ENCODE data around the gene GNB4. TPM values are rescaled to one million over a fixed set of nuclear protein-coding genes. Genes with fewer than 3 reads are reported as not detected.

Gene GNB4
- total and polyA plus RNA-seq, 4 donors: 6.3 to 56.2 (median 25.8) TPM

GRCh38 chr3:179474480-179474879 lies 23.2 kb upstream of the GNB4 start:
- no peak overlapping the region for H3K27ac ChIP-seq (ENCODE audit: low read depth in 1 of 2, low read length in 1 of 2)
- H3K4me3 ChIP-seq: no peak overlapping the region
- H3K9me3 ChIP-seq (ENCODE audit: control insufficient read depth in 4 of 4, insufficient read depth in 3 of 4, low read length in 3 of 4): no peaks in the 10 kb centered on the region
- TF ChIP-seq CTCF (IDR thresholded peaks at IDR 0.05; ENCODE audit: control extremely low read depth, extremely low read depth): no peak
- peaks cover 0 to 5% (median 0%) of the 10 kb centered on the region in 5 donors for H3K4me1 ChIP-seq (ENCODE audit: control insufficient read depth in 5 of 5, insufficient read depth in 5 of 5, low read length in 5 of 5)
- H3K9ac ChIP-seq (ENCODE audit: insufficient read depth in 1 of 2, low read length in 2 of 2): no peak overlapping the region
- no peaks in the 10 kb centered on the region for H3K27me3 ChIP-seq (ENCODE audit: control insufficient read depth in 3 of 3, insufficient read depth in 3 of 3, low read length in 2 of 3)
- DNase-seq: no peak
- no peaks in the 10 kb centered on the region for H3K36me3 ChIP-seq (ENCODE audit: control insufficient read depth in 4 of 4, insufficient read depth in 4 of 4, low read length in 4 of 4)
- no peak for ATAC-seq (ENCODE audit: insufficient read depth, low FRiP score)

GRCh38 chr3:179473565-179473964 lies 22.3 kb upstream of the GNB4 start:
- DNase-seq: no peak
- no peak overlapping the region for H3K9ac ChIP-seq (ENCODE audit: insufficient read depth in 1 of 2, low read length in 2 of 2)
- TF ChIP-seq CTCF (IDR thresholded peaks at IDR 0.05; ENCODE audit: control extremely low read depth, extremely low read depth): no peak
- H3K36me3 ChIP-seq (ENCODE audit: control insufficient read depth in 4 of 4, insufficient read depth in 4 of 4, low read length in 4 of 4): no peaks in the 10 kb centered on the region
- H3K27ac ChIP-seq (ENCODE audit: low read depth in 1 of 2, low read length in 1 of 2): no peak overlapping the region
- ATAC-seq (ENCODE audit: insufficient read depth, low FRiP score): peak; percentile 11
- peaks cover 0 to 5% (median 0%) of the 10 kb centered on the region in 5 donors for H3K4me1 ChIP-seq (ENCODE audit: control insufficient read depth in 5 of 5, insufficient read depth in 5 of 5, low read length in 5 of 5)
- 22 to 44% methylated on average over 4 of the region's 4 CpGs for WGBS, 2 donors
- H3K9me3 ChIP-seq (ENCODE audit: control insufficient read depth in 4 of 4, insufficient read depth in 3 of 4, low read length in 3 of 4): no peaks in the 10 kb centered on the region
- no peak overlapping the region for H3K4me3 ChIP-seq
- no peaks in the 10 kb centered on the region for H3K27me3 ChIP-seq (ENCODE audit: control insufficient read depth in 3 of 3, insufficient read depth in 3 of 3, low read length in 2 of 3)

GRCh38 chr3:179464323-179465092 lies 13.2 kb upstream of the GNB4 start:
- Histone ChIP-seq H3K9me3 (ENCODE audit: control insufficient read depth in 4 of 4, insufficient read depth in 3 of 4, low read length in 3 of 4) (no peaks in the 10 kb centered on the region), H3K9ac (ENCODE audit: insufficient read depth in 1 of 2, low read length in 2 of 2) (no peak overlapping the region), H3K4me1 (ENCODE audit: control insufficient read depth in 5 of 5, insufficient read depth in 5 of 5, low read length in 5 of 5) (peaks cover 0 to 9% (median 0%) of the 10 kb centered on the region in 5 donors), H3K36me3 (ENCODE audit: control insufficient read depth in 4 of 4, insufficient read depth in 4 of 4, low read length in 4 of 4) (no peaks in the 10 kb centered on the region), H3K27ac (ENCODE audit: low read depth in 1 of 2, low read length in 1 of 2) (no peak overlapping the region), H3K4me3 (no peak overlapping the region), H3K27me3 (ENCODE audit: control insufficient read depth in 3 of 3, insufficient read depth in 3 of 3, low read length in 2 of 3) (no peaks in the 10 kb centered on the region)
- TF ChIP-seq CTCF (IDR thresholded peaks at IDR 0.05; ENCODE audit: control extremely low read depth, extremely low read depth): no peak
- DNase-seq: no peak
- no peak for ATAC-seq (ENCODE audit: insufficient read depth, low FRiP score)
- 30 to 64% methylated on average over 19 of the region's 19 CpGs for WGBS, 2 donors
